IPS-NIHi7 (cell line): ENCODE results near the gene SLX4IP.

ENCODE experiments used
- DNase-seq: peaks from one replicate; pipeline ENCODE4 v3.0.0; 2012; ENCODE audit warnings: mixed read lengths; ENCODE audit errors: extremely low spot score

Gene SLX4IP

GRCh38 chr20:10663756-10664155 lies 228.7 kb downstream of the SLX4IP start:
- DNase-seq = no peak

- DNase-seq = no peak
Measured at GRCh38 chr20:10665027-10665561, 230.0 kb downstream of the SLX4IP start.

- no peak for DNase-seq
Measured at GRCh38 chr20:10665791-10666190, 230.7 kb downstream of the SLX4IP start.

GRCh38 chr20:10666221-10667076 lies 231.3 kb downstream of the SLX4IP start:
- DNase-seq = no peak

GRCh38 chr20:10667077-10667401 lies 231.9 kb downstream of the SLX4IP start:
- DNase-seq = no peak

- no peak for DNase-seq
Measured at GRCh38 chr20:10667560-10668167, 232.6 kb downstream of the SLX4IP start.

GRCh38 chr20:10668677-10669368 lies 233.7 kb downstream of the SLX4IP start:
- no peak for DNase-seq

- DNase-seq = no peak
Measured at GRCh38 chr20:10669843-10670446, 234.8 kb downstream of the SLX4IP start.

- no peak for DNase-seq
Measured at GRCh38 chr20:10670501-10671220, 235.6 kb downstream of the SLX4IP start.

GRCh38 chr20:10671221-10671918 lies 236.3 kb downstream of the SLX4IP start:
- DNase-seq = peak; percentile 63

GRCh38 chr20:10671919-10672623 lies 237.0 kb downstream of the SLX4IP start:
- DNase-seq = no peak

GRCh38 chr20:10672624-10673127 lies 237.6 kb downstream of the SLX4IP start:
- DNase-seq = no peak

- no peak for DNase-seq
Measured at GRCh38 chr20:10673176-10673841, 238.2 kb downstream of the SLX4IP start.

GRCh38 chr20:10673842-10674683 lies 239.0 kb downstream of the SLX4IP start, which contains the start of gene JAG1:
Gene JAG1 (minus strand): TSS chr20:10673999. CDS start chr20:10673530, 469 bp downstream.
- peak; percentile 96 for DNase-seq

GRCh38 chr20:10674684-10675449 lies 239.8 kb downstream of the SLX4IP start:
- peak; percentile 91 for DNase-seq

- no peak for DNase-seq
Measured at GRCh38 chr20:10675450-10675848, 240.3 kb downstream of the SLX4IP start.

- no peak for DNase-seq
Measured at GRCh38 chr20:10676518-10676917, 241.4 kb downstream of the SLX4IP start.
